Prostate gland (tissue), 2 donors: ENCODE results near the gene TTLL6. TPM values are rescaled to one million over a fixed set of nuclear protein-coding genes. Genes with fewer than 3 reads are reported as not detected.

Source experiments
- DNase-seq: peaks from one replicate; pipeline ENCODE4 v3.0.0-alpha.2; 2019; ENCODE audit warnings: low spot score
- H3K27ac ChIP-seq, 2 donors: fragments of 200-600 bp; sonication (generic); 2 replicates each; pipeline ENCODE4 v1.5.1; 2017 to 2019
- H3K27me3 ChIP-seq: fragments of 200-600 bp; sonication (generic); replicated peaks from 2 replicates; pipeline ENCODE4 v1.5.1; 2019; ENCODE audit not compliant: insufficient read depth
- H3K36me3 ChIP-seq, 2 donors: fragments of 200-600 bp; sonication (generic); 1 replicate in 1 of 2; 2 replicates in 1 of 2; pipeline versions ENCODE4 v1.5.1 to v1.8.1; 2017 to 2019
- H3K4me1 ChIP-seq: fragments of 200-600 bp; sonication (generic); replicated peaks from 2 replicates; pipeline ENCODE4 v1.5.1; 2019
- H3K4me3 ChIP-seq, 2 donors: fragments of 200-600 bp; sonication (generic); 2 replicates each; pipeline ENCODE4 v1.5.1; 2017 to 2019
- H3K9me3 ChIP-seq: fragments of 200-600 bp; sonication (generic); 2 replicates; pipeline ENCODE4 v1.5.1; 2017
- POLR2A ChIP-seq: fragments of 450-650 bp; IDR thresholded peaks from one replicate; pipeline ENCODE4 v1.6.1; 2016; ENCODE audit warnings: antibody characterized with exemption, mild to moderate bottlenecking
- POLR2AphosphoS5 ChIP-seq: sonication (generic); formaldehyde crosslinking; IDR thresholded peaks from one replicate; pipeline ENCODE4 v1.6.1; 2017; ENCODE audit warnings: antibody characterized with exemption
- WGBS: methylation state at CpG from one replicate; pipeline ENCODE4 v1.1.5; 2018; 5-methylcytosine and 5-hydroxymethylcytosine counted together
- intact Hi-C: fragments of 100-400 bp; cut with DNase I; formaldehyde crosslinking; loops from one replicate; pipeline ENCODE4 v1.14.2; 2022
- total RNA-seq, 2 donors: library from RNA; depleted of rRNA; stranded (reverse); fragments of >200 nt; gene quantifications; one replicate each; pipeline ENCODE4 v1.1.0, GENCODE V29; 2016
- TF ChIP-seq, protein P1 (sequence below), 4 experiments: fragments of 200-600 bp in 2 of 4; fragments of 450-650 bp in 2 of 4; sonication (generic) in 2 of 4; IDR thresholded peaks; 1 replicate in 3 of 4; 2 replicates in 1 of 4; pipeline ENCODE4 v1.5.1; 2016 to 2019; ENCODE audit warnings: antibody characterized with exemption in 4 of 4, mild to moderate bottlenecking in 2 of 4, moderate library complexity in 2 of 4

The TTLL6 gene
- total RNA-seq, 2 donors from 2014 or later, result 0.23 to 4.0 TPM

DNA sequence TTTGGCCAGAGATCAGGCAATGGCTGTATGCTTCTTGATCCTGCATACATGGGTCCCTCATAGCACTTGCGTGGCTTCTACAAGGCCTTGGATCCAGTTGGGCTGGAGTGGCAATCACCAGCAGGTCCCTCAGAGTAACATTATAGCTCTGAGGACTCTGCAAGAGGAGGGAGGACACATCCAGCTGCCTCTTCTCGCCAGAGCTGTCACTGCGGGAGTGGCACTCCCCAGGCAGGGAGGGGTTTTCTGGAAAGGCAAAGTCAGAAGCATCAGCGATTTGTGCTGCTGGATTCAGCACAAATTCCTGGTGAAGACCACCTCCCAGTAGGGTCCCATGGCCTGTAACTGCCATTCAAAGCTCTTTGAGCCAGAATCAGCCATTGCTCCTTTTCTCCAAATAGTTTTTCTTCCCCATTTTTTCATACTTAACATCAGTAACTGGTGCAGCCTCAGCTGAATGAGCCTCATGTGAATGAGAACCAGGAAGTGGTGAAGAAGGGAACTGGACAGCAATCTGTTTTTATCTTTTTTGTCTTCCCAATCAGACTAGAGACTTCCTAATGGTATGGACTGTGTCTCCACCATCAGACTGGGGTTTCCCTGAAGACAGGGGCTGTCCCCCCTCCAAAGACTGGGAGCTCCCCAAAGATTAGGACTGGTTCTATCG, 47.9 kb downstream of the TTLL6 start:
- no peaks in the 10 kb centered on the region for H3K27me3 ChIP-seq
- no peaks in the 10 kb centered on the region for H3K4me1 ChIP-seq
- intact Hi-C loops, result no loop called here
- no peaks in the 10 kb centered on the region for H3K36me3 ChIP-seq
- no peaks in the 10 kb centered on the region for H3K9me3 ChIP-seq
- no peak overlapping the region for H3K4me3 ChIP-seq
- no peak for DNase-seq
- WGBS, result 87% methylated on average over 5 of the region's 5 CpGs
- TF ChIP-seq, protein P1, sequence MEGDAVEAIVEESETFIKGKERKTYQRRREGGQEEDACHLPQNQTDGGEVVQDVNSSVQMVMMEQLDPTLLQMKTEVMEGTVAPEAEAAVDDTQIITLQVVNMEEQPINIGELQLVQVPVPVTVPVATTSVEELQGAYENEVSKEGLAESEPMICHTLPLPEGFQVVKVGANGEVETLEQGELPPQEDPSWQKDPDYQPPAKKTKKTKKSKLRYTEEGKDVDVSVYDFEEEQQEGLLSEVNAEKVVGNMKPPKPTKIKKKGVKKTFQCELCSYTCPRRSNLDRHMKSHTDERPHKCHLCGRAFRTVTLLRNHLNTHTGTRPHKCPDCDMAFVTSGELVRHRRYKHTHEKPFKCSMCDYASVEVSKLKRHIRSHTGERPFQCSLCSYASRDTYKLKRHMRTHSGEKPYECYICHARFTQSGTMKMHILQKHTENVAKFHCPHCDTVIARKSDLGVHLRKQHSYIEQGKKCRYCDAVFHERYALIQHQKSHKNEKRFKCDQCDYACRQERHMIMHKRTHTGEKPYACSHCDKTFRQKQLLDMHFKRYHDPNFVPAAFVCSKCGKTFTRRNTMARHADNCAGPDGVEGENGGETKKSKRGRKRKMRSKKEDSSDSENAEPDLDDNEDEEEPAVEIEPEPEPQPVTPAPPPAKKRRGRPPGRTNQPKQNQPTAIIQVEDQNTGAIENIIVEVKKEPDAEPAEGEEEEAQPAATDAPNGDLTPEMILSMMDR (IDR thresholded peaks at IDR 0.05), result no peak
- TF ChIP-seq POLR2AphosphoS5 (no peak), POLR2A (no peak)
- H3K27ac ChIP-seq, result no peak overlapping the region

DNA sequence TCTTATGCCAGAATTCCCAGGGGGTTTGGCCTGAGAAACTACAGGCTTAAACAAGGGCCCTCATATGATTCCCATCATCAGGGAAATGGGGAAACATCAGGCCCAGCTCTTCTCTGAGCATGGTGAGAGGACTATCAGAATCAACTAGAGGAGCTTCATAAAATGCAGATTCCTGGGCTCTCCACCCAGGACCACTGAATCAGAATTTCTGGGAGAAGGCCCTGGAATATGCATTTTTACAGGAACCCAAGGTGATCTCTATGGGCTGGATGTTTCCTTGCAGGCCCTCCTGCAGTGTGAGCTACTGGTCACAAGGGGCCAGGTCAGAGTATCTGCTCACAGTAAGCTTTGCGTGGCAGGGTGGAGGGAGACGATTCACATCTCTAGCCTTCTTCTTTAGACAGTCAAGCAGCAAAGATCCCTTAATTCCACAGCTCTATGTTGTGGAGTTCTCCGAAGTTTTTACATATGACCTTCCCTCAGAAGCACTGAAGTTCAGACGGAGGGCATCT, 49.7 kb downstream of the TTLL6 start:
- TF ChIP-seq POLR2A (no peak), POLR2AphosphoS5 (no peak)
- TF ChIP-seq, protein P1 (IDR thresholded peaks at IDR 0.05), result no peak
- no peaks in the 10 kb centered on the region for H3K9me3 ChIP-seq
- no peaks in the 10 kb centered on the region for H3K27me3 ChIP-seq
- intact Hi-C loops, result no loop called here
- no peak for DNase-seq
- WGBS, result 87% methylated on average over 4 of the region's 4 CpGs
- no peak overlapping the region for H3K4me3 ChIP-seq
- no peaks in the 10 kb centered on the region for H3K36me3 ChIP-seq
- H3K4me1 ChIP-seq, result no peaks in the 10 kb centered on the region
- no peak overlapping the region for H3K27ac ChIP-seq

DNA sequence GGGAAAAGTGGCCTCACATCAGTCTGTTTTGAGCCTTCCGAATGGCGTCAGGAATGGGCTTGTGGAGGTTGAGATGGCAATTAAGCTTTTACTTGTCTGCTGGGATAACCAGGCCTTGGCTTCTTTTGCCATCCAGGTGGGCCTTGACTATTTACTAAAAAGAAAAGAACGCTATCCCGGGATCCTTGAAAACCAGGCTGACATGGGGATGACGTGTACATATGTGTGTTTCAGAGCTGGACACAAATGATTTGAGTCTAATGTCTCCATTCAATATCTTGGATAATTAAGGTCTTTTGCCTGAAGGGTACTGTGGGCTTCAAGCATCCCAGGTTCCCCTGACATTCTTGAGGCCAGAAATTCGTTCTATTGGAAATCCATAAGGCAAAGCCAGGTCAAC, 55.9 kb downstream of the TTLL6 start:
- intact Hi-C loops, result no loop called here
- 72% methylated on average over 6 of the region's 6 CpGs for WGBS
- DNase-seq, result no peak
- no peak overlapping the region for H3K4me3 ChIP-seq
- no peaks in the 10 kb centered on the region for H3K27me3 ChIP-seq
- TF ChIP-seq POLR2A (no peak), POLR2AphosphoS5 (no peak)
- TF ChIP-seq, protein P1 (IDR thresholded peaks at IDR 0.05), result no peak
- H3K4me1 ChIP-seq, result peaks cover 14% of the 10 kb centered on the region
- H3K9me3 ChIP-seq, result no peaks in the 10 kb centered on the region
- no peaks in the 10 kb centered on the region for H3K36me3 ChIP-seq
- H3K27ac ChIP-seq, result peak overlapping the region; percentile 53 to 73

DNA sequence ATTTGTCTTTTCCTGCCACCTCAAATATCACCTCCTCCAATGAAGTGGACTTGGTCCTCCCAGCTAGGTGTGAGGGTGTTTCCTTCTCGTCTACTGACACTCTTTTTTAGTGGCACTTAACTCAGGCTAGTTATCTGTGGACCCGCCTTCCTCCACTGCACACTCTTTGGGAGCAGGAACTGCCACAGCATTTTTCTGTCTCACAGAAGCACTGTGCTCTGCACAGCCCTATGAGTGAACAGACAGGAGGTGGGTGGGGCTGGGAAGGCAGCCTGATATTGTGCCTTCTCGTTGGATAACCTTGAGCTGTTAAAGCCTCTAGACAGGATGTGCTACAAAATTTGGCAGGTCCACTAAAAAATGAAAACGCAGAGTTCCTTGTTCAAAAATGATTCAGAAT, 56.6 kb downstream of the TTLL6 start:
- no peak overlapping the region for H3K4me3 ChIP-seq
- peak; percentile 42 for TF ChIP-seq POLR2A
- TF ChIP-seq, protein P1 (IDR thresholded peaks at IDR 0.05), result no peak
- TF ChIP-seq POLR2AphosphoS5, result peak; percentile 70
- intact Hi-C loops, result no loop called here
- H3K9me3 ChIP-seq, result no peaks in the 10 kb centered on the region
- DNase-seq, result peak; percentile 81
- H3K27ac ChIP-seq, result peak overlapping the region; percentile 53 to 73
- WGBS, result 13% methylated on average over 4 of the region's 4 CpGs
- no peaks in the 10 kb centered on the region for H3K27me3 ChIP-seq
- H3K4me1 ChIP-seq, result peaks cover 14% of the 10 kb centered on the region
- no peaks in the 10 kb centered on the region for H3K36me3 ChIP-seq

DNA sequence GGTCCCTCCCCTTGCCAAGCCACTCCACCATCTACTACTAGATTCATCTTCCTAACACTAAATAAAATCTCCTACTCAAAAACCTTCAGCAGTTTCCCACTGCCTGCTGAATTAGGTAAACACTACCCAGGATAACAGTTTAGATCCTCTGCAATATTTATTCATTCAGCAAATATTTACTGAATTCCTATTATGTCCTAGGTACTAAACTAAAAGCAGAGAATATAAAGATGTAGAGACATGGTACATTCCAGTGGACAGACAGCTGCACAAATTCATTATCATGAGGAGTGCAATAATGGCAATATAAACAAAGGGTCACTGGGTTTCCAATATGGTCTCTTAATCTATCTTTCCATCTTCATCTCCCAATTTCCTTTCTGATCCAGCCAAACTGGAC, 57.7 kb downstream of the TTLL6 start:
- TF ChIP-seq POLR2AphosphoS5 (peak; percentile 36), POLR2A (no peak)
- TF ChIP-seq, protein P1 (IDR thresholded peaks at IDR 0.05), result no peak
- DNase-seq, result no peak
- no peak overlapping the region for H3K4me3 ChIP-seq
- H3K9me3 ChIP-seq, result no peaks in the 10 kb centered on the region
- H3K27me3 ChIP-seq, result no peaks in the 10 kb centered on the region
- H3K27ac ChIP-seq, result peak overlapping the region in 1 of 2 donors; percentile 73
- peaks cover 20% of the 10 kb centered on the region for H3K4me1 ChIP-seq
- intact Hi-C loops, result no loop called here
- no peaks in the 10 kb centered on the region for H3K36me3 ChIP-seq
